Measurements from ENCODE around the gene CBX8.

Gene CBX8

GRCh38 chr17:79760197-79760906 is 36.5 kb downstream of the CBX8 start:
- Histone ChIP-seq H2BK5ac (ENCODE audit: low read depth, low read length, poor library complexity, severe bottlenecking) (no peak overlapping the region), H3K9ac (ENCODE audit: low read length) (no peak overlapping the region), H3K4me1 (ENCODE audit: control insufficient read depth, insufficient read depth, low read depth, low read length) (peaks cover 7% of the 10 kb centered on the region), H3K27ac (ENCODE audit: low read length, poor library complexity, severe bottlenecking) (no peak overlapping the region), H2BK120ac (ENCODE audit: low read depth, low read length) (no peak overlapping the region), H3K79me1 (replicated peaks; ENCODE audit: low read length, poor library complexity, severe bottlenecking) (no peaks in the 10 kb centered on the region), H4K91ac (ENCODE audit: low read length) (no peak overlapping the region), H3K14ac (ENCODE audit: low read length in 2 of 2) (peak overlapping the region in 1 of 2 experiments; percentile 86), H2AFZ (ENCODE audit: low read depth, low read length) (peak overlapping the region; percentile 61), H3K27me3 (ENCODE audit: control insufficient read depth in 1 of 2, insufficient read depth in 1 of 2, low read length in 2 of 2) (peaks cover 16 to 34% of the 10 kb centered on the region in 2 experiments), H3K36me3 (ENCODE audit: control insufficient read depth in 1 of 2, insufficient read depth in 2 of 2, low read depth in 1 of 2, low read length in 2 of 2) (no peaks in the 10 kb centered on the region), H3K18ac (ENCODE audit: low read depth in 1 of 2, low read length in 2 of 2) (peak overlapping the region in 1 of 2 experiments; percentile 48), H4K8ac (ENCODE audit: low read length) (no peak overlapping the region), H3K9me3 (ENCODE audit: control insufficient read depth, low read length) (no peaks in the 10 kb centered on the region), H3K4me3 (ENCODE audit: insufficient read depth in 1 of 2, low read depth in 1 of 2, low read length in 2 of 2) (no peak overlapping the region), H2BK15ac (ENCODE audit: low read depth, poor library complexity, severe bottlenecking) (no peak overlapping the region), H3K4me2 (ENCODE audit: low read length, poor library complexity, severe bottlenecking) (no peak overlapping the region), H2BK12ac (ENCODE audit: low read length in 2 of 2) (no peak overlapping the region), H2AK5ac (ENCODE audit: low read length, severe bottlenecking) (no peak overlapping the region), H3K4ac (ENCODE audit: low read depth in 1 of 2, low read length in 2 of 2) (no peak overlapping the region), H3K23ac (ENCODE audit: low read length in 2 of 2) (no peak overlapping the region)
- no peak for DNase-seq
- 84% methylated on average over 20 of the region's 21 CpGs for WGBS

GRCh38 chr17:79758271-79758670 is 38.6 kb downstream of the CBX8 start:
- H3K9me3 ChIP-seq (ENCODE audit: control insufficient read depth, low read length): no peaks in the 10 kb centered on the region
- H3K27ac ChIP-seq (ENCODE audit: low read length, poor library complexity, severe bottlenecking): no peak overlapping the region
- no peaks in the 10 kb centered on the region for H3K79me1 ChIP-seq (replicated peaks; ENCODE audit: low read length, poor library complexity, severe bottlenecking)
- no peak overlapping the region for H2BK120ac ChIP-seq (ENCODE audit: low read depth, low read length)
- no peak overlapping the region for H2BK15ac ChIP-seq (ENCODE audit: low read depth, poor library complexity, severe bottlenecking)
- H3K14ac ChIP-seq (ENCODE audit: low read length in 2 of 2): no peak overlapping the region
- H4K8ac ChIP-seq (ENCODE audit: low read length): no peak overlapping the region
- DNase-seq: no peak
- no peak overlapping the region for H2BK12ac ChIP-seq (ENCODE audit: low read length in 2 of 2)
- no peak overlapping the region for H3K9ac ChIP-seq (ENCODE audit: low read length)
- no peak overlapping the region for H3K23ac ChIP-seq (ENCODE audit: low read length in 2 of 2)
- no peak overlapping the region for H3K18ac ChIP-seq (ENCODE audit: low read depth in 1 of 2, low read length in 2 of 2)
- no peak overlapping the region for H3K4me2 ChIP-seq (ENCODE audit: low read length, poor library complexity, severe bottlenecking)
- no peaks in the 10 kb centered on the region for H3K36me3 ChIP-seq (ENCODE audit: control insufficient read depth in 1 of 2, insufficient read depth in 2 of 2, low read depth in 1 of 2, low read length in 2 of 2)
- 94% methylated on average over 4 of the region's 6 CpGs for WGBS
- H4K91ac ChIP-seq (ENCODE audit: low read length): no peak overlapping the region
- H2BK5ac ChIP-seq (ENCODE audit: low read depth, low read length, poor library complexity, severe bottlenecking): no peak overlapping the region
- H3K4ac ChIP-seq (ENCODE audit: low read depth in 1 of 2, low read length in 2 of 2): no peak overlapping the region
- H3K4me3 ChIP-seq (ENCODE audit: insufficient read depth in 1 of 2, low read depth in 1 of 2, low read length in 2 of 2): no peak overlapping the region
- H3K4me1 ChIP-seq (ENCODE audit: control insufficient read depth, insufficient read depth, low read depth, low read length): peaks cover 7% of the 10 kb centered on the region
- no peak overlapping the region for H2AFZ ChIP-seq (ENCODE audit: low read depth, low read length)
- peaks cover 29 to 51% of the 10 kb centered on the region in 2 experiments for H3K27me3 ChIP-seq (ENCODE audit: control insufficient read depth in 1 of 2, insufficient read depth in 1 of 2, low read length in 2 of 2)
- H2AK5ac ChIP-seq (ENCODE audit: low read length, severe bottlenecking): no peak overlapping the region

- Histone ChIP-seq H2BK120ac (ENCODE audit: low read depth, low read length) (no peak overlapping the region), H3K4ac (ENCODE audit: low read depth in 1 of 2, low read length in 2 of 2) (no peak overlapping the region), H3K18ac (ENCODE audit: low read depth in 1 of 2, low read length in 2 of 2) (no peak overlapping the region), H2BK15ac (ENCODE audit: low read depth, poor library complexity, severe bottlenecking) (no peak overlapping the region), H3K27me3 (ENCODE audit: control insufficient read depth in 1 of 2, insufficient read depth in 1 of 2, low read length in 2 of 2) (peaks cover 22 to 44% of the 10 kb centered on the region in 2 experiments), H3K27ac (ENCODE audit: low read length, poor library complexity, severe bottlenecking) (no peak overlapping the region), H3K9ac (ENCODE audit: low read length) (no peak overlapping the region), H3K36me3 (ENCODE audit: control insufficient read depth in 1 of 2, insufficient read depth in 2 of 2, low read depth in 1 of 2, low read length in 2 of 2) (no peaks in the 10 kb centered on the region), H2BK12ac (ENCODE audit: low read length in 2 of 2) (no peak overlapping the region), H4K8ac (ENCODE audit: low read length) (no peak overlapping the region), H3K79me1 (replicated peaks; ENCODE audit: low read length, poor library complexity, severe bottlenecking) (no peaks in the 10 kb centered on the region), H2AFZ (ENCODE audit: low read depth, low read length) (no peak overlapping the region), H3K9me3 (ENCODE audit: control insufficient read depth, low read length) (no peaks in the 10 kb centered on the region), H2AK5ac (ENCODE audit: low read length, severe bottlenecking) (no peak overlapping the region), H3K4me3 (ENCODE audit: insufficient read depth in 1 of 2, low read depth in 1 of 2, low read length in 2 of 2) (no peak overlapping the region), H4K91ac (ENCODE audit: low read length) (no peak overlapping the region), H2BK5ac (ENCODE audit: low read depth, low read length, poor library complexity, severe bottlenecking) (no peak overlapping the region), H3K4me2 (ENCODE audit: low read length, poor library complexity, severe bottlenecking) (no peak overlapping the region), H3K4me1 (ENCODE audit: control insufficient read depth, insufficient read depth, low read depth, low read length) (peaks cover 7% of the 10 kb centered on the region), H3K23ac (ENCODE audit: low read length in 2 of 2) (no peak overlapping the region), H3K14ac (ENCODE audit: low read length in 2 of 2) (no peak overlapping the region)
- no peak for DNase-seq
- 90% methylated on average over 14 of the region's 15 CpGs for WGBS
Measured at GRCh38 chr17:79757140-79757745, 39.6 kb downstream of the CBX8 start.

DNA sequence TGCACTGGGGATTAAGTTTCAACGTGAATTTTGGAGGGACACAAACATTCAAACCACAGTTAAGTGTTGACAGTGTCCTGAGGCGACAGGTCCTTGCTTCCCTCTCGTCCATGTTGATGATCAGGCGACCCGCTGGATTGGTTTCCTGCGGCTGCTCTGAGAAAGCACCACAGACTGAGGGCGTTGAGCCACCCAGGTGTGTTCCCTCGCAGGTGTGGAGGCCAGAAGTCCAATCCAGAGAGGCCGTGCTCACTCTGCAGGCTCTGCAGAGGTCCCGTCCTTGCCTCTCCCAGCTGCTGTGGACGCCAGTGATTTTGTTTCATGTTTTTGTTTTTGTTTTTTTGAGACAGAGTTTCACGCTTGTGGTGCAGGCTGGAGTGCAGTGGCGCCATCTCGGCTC is 41.3 kb downstream of the CBX8 start:
- Histone ChIP-seq H3K27me3 (ENCODE audit: control insufficient read depth in 1 of 2, insufficient read depth in 1 of 2, low read length in 2 of 2) (peaks cover 32 to 55% of the 10 kb centered on the region in 2 experiments), H3K79me1 (replicated peaks; ENCODE audit: low read length, poor library complexity, severe bottlenecking) (no peaks in the 10 kb centered on the region), H3K4ac (ENCODE audit: low read depth in 1 of 2, low read length in 2 of 2) (no peak overlapping the region), H3K9ac (ENCODE audit: low read length) (no peak overlapping the region), H2BK120ac (ENCODE audit: low read depth, low read length) (no peak overlapping the region), H3K4me1 (ENCODE audit: control insufficient read depth, insufficient read depth, low read depth, low read length) (peaks cover 4% of the 10 kb centered on the region), H2BK5ac (ENCODE audit: low read depth, low read length, poor library complexity, severe bottlenecking) (no peak overlapping the region), H3K36me3 (ENCODE audit: control insufficient read depth in 1 of 2, insufficient read depth in 2 of 2, low read depth in 1 of 2, low read length in 2 of 2) (no peaks in the 10 kb centered on the region), H4K8ac (ENCODE audit: low read length) (no peak overlapping the region), H4K91ac (ENCODE audit: low read length) (no peak overlapping the region), H3K9me3 (ENCODE audit: control insufficient read depth, low read length) (no peaks in the 10 kb centered on the region), H3K27ac (ENCODE audit: low read length, poor library complexity, severe bottlenecking) (no peak overlapping the region), H3K4me3 (ENCODE audit: insufficient read depth in 1 of 2, low read depth in 1 of 2, low read length in 2 of 2) (no peak overlapping the region), H2BK15ac (ENCODE audit: low read depth, poor library complexity, severe bottlenecking) (no peak overlapping the region), H2AFZ (ENCODE audit: low read depth, low read length) (no peak overlapping the region), H2BK12ac (ENCODE audit: low read length in 2 of 2) (no peak overlapping the region), H3K18ac (ENCODE audit: low read depth in 1 of 2, low read length in 2 of 2) (no peak overlapping the region), H3K14ac (ENCODE audit: low read length in 2 of 2) (no peak overlapping the region), H3K4me2 (ENCODE audit: low read length, poor library complexity, severe bottlenecking) (no peak overlapping the region), H2AK5ac (ENCODE audit: low read length, severe bottlenecking) (no peak overlapping the region), H3K23ac (ENCODE audit: low read length in 2 of 2) (no peak overlapping the region)
- WGBS: 88% methylated on average over 14 of the region's 14 CpGs
- no peak for DNase-seq

All from mesenchymal stem cell (in vitro differentiated cells and primary cell).